Fibroblast of mammary gland (primary cell): Measurements from ENCODE around the gene HS6ST3.

Experiments used
- DNase-seq: peaks from one replicate; pipeline ENCODE4 v3.0.0-alpha.2; 2010; ENCODE audit warnings: low read depth
- H3K4me3 ChIP-seq: 2 replicates; pipeline ENCODE4 v1.5.1; 2011; ENCODE audit warnings: low read depth, mild to moderate bottlenecking, low read length, moderate library complexity; ENCODE audit not compliant: control insufficient read depth
- CTCF ChIP-seq: conservative IDR thresholded peaks from 2 replicates; pipeline ENCODE4 v1.5.1; 2011; ENCODE audit warnings: low read depth, low read length, inconsistent platforms; ENCODE audit not compliant: control insufficient read depth, insufficient read depth

The HS6ST3 gene

GRCh38 chr13:96858133-96858826 is 768.4 kb downstream of the HS6ST3 start:
- no peak for TF ChIP-seq CTCF
- H3K4me3 ChIP-seq: no peak overlapping the region
- DNase-seq: no peak

GRCh38 chr13:96860882-96861281 is 771.0 kb downstream of the HS6ST3 start:
- H3K4me3 ChIP-seq: no peak overlapping the region
- no peak for DNase-seq
- no peak for TF ChIP-seq CTCF

- H3K4me3 ChIP-seq: no peak overlapping the region
- no peak for DNase-seq
- no peak for TF ChIP-seq CTCF
These were observed 772.2 kb downstream of the HS6ST3 start for GRCh38 chr13:96862093-96862492.

- DNase-seq: no peak
- no peak overlapping the region for H3K4me3 ChIP-seq
- TF ChIP-seq CTCF: no peak
These were observed 773.1 kb downstream of the HS6ST3 start for GRCh38 chr13:96862999-96863398.

- DNase-seq: no peak
- no peak overlapping the region for H3K4me3 ChIP-seq
- TF ChIP-seq CTCF: no peak
These were observed 781.6 kb downstream of the HS6ST3 start for GRCh38 chr13:96871469-96871868.

- DNase-seq: no peak
- H3K4me3 ChIP-seq: no peak overlapping the region
- no peak for TF ChIP-seq CTCF
These were observed 790.5 kb downstream of the HS6ST3 start for GRCh38 chr13:96880419-96880818.
